Tibial artery (tissue), 4 donors: ENCODE results near the gene CCNB3.

Experiments
- DNase-seq, 2 donors: peaks; one replicate each; pipeline ENCODE4 v3.0.0-alpha.2; 2019
- H3K27ac ChIP-seq, 2 donors: fragments of 200-600 bp; sonication (generic) in 1 of 2; 1 replicate in 1 of 2; 2 replicates in 1 of 2; pipeline ENCODE4 v1.5.1; 2018 to 2019; ENCODE audit warnings: mild to moderate bottlenecking in 1 of 2
- H3K27me3 ChIP-seq, 2 donors: fragments of 200-600 bp; sonication (generic) in 1 of 2; one replicate each; pipeline versions ENCODE4 v1.5.1 to v1.6.0; 2016 to 2019
- H3K36me3 ChIP-seq, 3 donors: fragments of 200-600 bp; sonication (generic) in 2 of 3; one replicate each; pipeline ENCODE4 v1.5.1; 2016 to 2019; ENCODE audit warnings: mild to moderate bottlenecking in 2 of 3
- H3K4me1 ChIP-seq, 4 donors: fragments of 200-600 bp; sonication (generic) in 2 of 4; 1 replicate in 3 of 4; 2 replicates in 1 of 4; pipeline ENCODE4 v1.5.1; 2016 to 2019
- H3K4me3 ChIP-seq, 2 donors: fragments of 200-600 bp; sonication (generic) in 1 of 2; 1 replicate in 1 of 2; 2 replicates in 1 of 2; pipeline ENCODE4 v1.5.1; 2018 to 2019; ENCODE audit warnings: mild to moderate bottlenecking in 2 of 2
- H3K9me3 ChIP-seq, 3 donors: fragments of 200-600 bp; sonication (generic) in 1 of 3; one replicate each; pipeline ENCODE4 v1.5.1; 2016 to 2019
- CTCF ChIP-seq, 2 experiments: fragments of 200-600 bp in 1 of 2; fragments of 450-650 bp in 1 of 2; IDR thresholded peaks; one replicate each; pipeline ENCODE4 v1.5.1; 2017 to 2019; ENCODE audit warnings: antibody characterized with exemption in 2 of 2, mild to moderate bottlenecking in 1 of 2, moderate library complexity in 1 of 2
- intact Hi-C: fragments of 100-400 bp; cut with DNase I; formaldehyde crosslinking; loops from one replicate; pipeline ENCODE4 v1.15.0; 2023; ENCODE audit warnings: low total_unique reads

The CCNB3 gene

GRCh38 chrX:50204364-50204899 lies at the start of gene CCNB3:
Gene CCNB3 (plus strand): TSS chrX:50204765. CDS start chrX:50285164, 80,399 bp downstream.
- Histone ChIP-seq H3K4me3 (peak within 1 kb of the TSS; percentile 34 to 36), H3K27ac (no peak within 1 kb of the TSS)
- intact Hi-C loops, result no loop called here

GRCh38 chrX:50157545-50158135 lies 46.9 kb upstream of the CCNB3 start:
- Histone ChIP-seq H3K27me3 (no peaks in the 10 kb centered on the region), H3K4me3 (no peak overlapping the region), H3K9me3 (no peaks in the 10 kb centered on the region), H3K36me3 (no peaks in the 10 kb centered on the region), H3K27ac (no peak overlapping the region), H3K4me1 (no peaks in the 10 kb centered on the region)
- TF ChIP-seq CTCF (IDR thresholded peaks at IDR 0.05), result no peak
- intact Hi-C loops, result no loop called here
- peak in 1 of 2 donors; percentile 18 for DNase-seq

More at GRCh38 chrX:50204364-50204899, at the start of gene CCNB3:
- peak; percentile 57 to 74 for DNase-seq
- no peaks in the 10 kb centered on the region for H3K27me3 ChIP-seq
- peaks cover 0 to 7% (median 0%) of the 10 kb centered on the region in 4 donors for H3K4me1 ChIP-seq
- no peaks in the 10 kb centered on the region for H3K36me3 ChIP-seq
- no peaks in the 10 kb centered on the region for H3K9me3 ChIP-seq
- peak; percentile 43 to 45 for TF ChIP-seq CTCF (IDR thresholded peaks at IDR 0.05)

GRCh38 chrX:50158593-50158992 lies 46.0 kb upstream of the CCNB3 start:
- Histone ChIP-seq H3K27me3 (no peaks in the 10 kb centered on the region), H3K4me1 (no peaks in the 10 kb centered on the region), H3K27ac (no peak overlapping the region), H3K4me3 (no peak overlapping the region), H3K9me3 (no peaks in the 10 kb centered on the region), H3K36me3 (no peaks in the 10 kb centered on the region)
- no peak for TF ChIP-seq CTCF (IDR thresholded peaks at IDR 0.05)
- intact Hi-C loops, result no loop called here
- no peak for DNase-seq

- no peak for TF ChIP-seq CTCF (IDR thresholded peaks at IDR 0.05)
- Histone ChIP-seq H3K27ac (no peak overlapping the region), H3K27me3 (no peaks in the 10 kb centered on the region), H3K4me3 (no peak overlapping the region), H3K36me3 (no peaks in the 10 kb centered on the region), H3K4me1 (no peaks in the 10 kb centered on the region), H3K9me3 (no peaks in the 10 kb centered on the region)
- no peak for DNase-seq
- intact Hi-C loops, result no loop called here
Observed at GRCh38 chrX:50161127-50161526, 43.4 kb upstream of the CCNB3 start.

- DNase-seq, result no peak
Observed at GRCh38 chrX:50165727-50166126, 38.8 kb upstream of the CCNB3 start.

More at GRCh38 chrX:50165727-50166126, 38.8 kb upstream of the CCNB3 start:
- H3K36me3 ChIP-seq, result no peaks in the 10 kb centered on the region
- TF ChIP-seq CTCF (IDR thresholded peaks at IDR 0.05), result no peak
- intact Hi-C loops, result no loop called here
- H3K27me3 ChIP-seq, result no peaks in the 10 kb centered on the region
- no peaks in the 10 kb centered on the region for H3K4me1 ChIP-seq
- no peaks in the 10 kb centered on the region for H3K9me3 ChIP-seq
- no peak overlapping the region for H3K27ac ChIP-seq
- no peak overlapping the region for H3K4me3 ChIP-seq
